ENCODE measurements around the gene NLGN1. TPM values are rescaled to one million over a fixed set of nuclear protein-coding genes. Genes with fewer than 3 reads are reported as not detected.

Gene NLGN1
- total RNA-seq, 1 experiment from 2014 or later = 0.85 TPM

- H3K4me3 ChIP-seq (ENCODE audit: low read depth in 2 of 2, low read length in 2 of 2) = no peak overlapping the region
- H3K9me3 ChIP-seq (ENCODE audit: control insufficient read depth, insufficient read depth, low read depth, low read length) = no peaks in the 10 kb centered on the region
- no peaks in the 10 kb centered on the region for H3K27me3 ChIP-seq (ENCODE audit: control insufficient read depth, insufficient read depth, low read length)
- ATAC-seq (no peak), DNase-seq (ENCODE audit: low read depth, low spot score) (no peak)
- in situ Hi-C loops (cut with HindIII; ENCODE audit: low pct_unique_long_range_greater_than_20kb, low sequenced_read_pairs) = no loop called here
- no peak overlapping the region for H3K27ac ChIP-seq (ENCODE audit: low read length)
- ChIA-PET POLR2A (no interaction called here), CTCF (no interaction called here)
- TF ChIP-seq TCF7L2 (IDR thresholded peaks at IDR 0.05; ENCODE audit: low read depth, low read length) = no peak
- TF ChIP-seq POLR2AphosphoS5 (IDR thresholded peaks at IDR 0.05; ENCODE audit: low read depth, low read length) = no peak
- intact Hi-C loops (cut with micrococcal nuclease; ENCODE audit: unreplicated experiment) = no loop called here
- H3K36me3 ChIP-seq (ENCODE audit: control insufficient read depth, insufficient read depth, low read length) = no peaks in the 10 kb centered on the region
- no peaks in the 10 kb centered on the region for H3K4me1 ChIP-seq (ENCODE audit: control insufficient read depth, insufficient read depth, low read length)
- no TSS peak for BruUV-seq (replicated peaks)
Observed at GRCh38 chr3:173614522-173614921, 217.0 kb downstream of the NLGN1 start.

GRCh38 chr3:173615661-173616060 lies 218.1 kb downstream of the NLGN1 start:
- TF ChIP-seq CTCF (IDR thresholded peaks at IDR 0.05) (no peak), SIN3A (IDR thresholded peaks at IDR 0.05; ENCODE audit: borderline replicate concordance, insufficient read depth, low read depth, low read length) (no peak), REST (IDR thresholded peaks at IDR 0.05; ENCODE audit: insufficient read depth in 1 of 2, low read depth in 2 of 2, low read length in 1 of 2) (no peak), TCF7L2 (IDR thresholded peaks at IDR 0.05; ENCODE audit: low read depth, low read length) (no peak)
- DNase-seq (ENCODE audit: low read depth, low spot score) (no peak), ATAC-seq (no peak)
- no TSS peak for BruUV-seq (replicated peaks)
- Histone ChIP-seq H3K4me3 (ENCODE audit: low read depth in 2 of 2, low read length in 2 of 2) (no peak overlapping the region), H3K4me1 (ENCODE audit: control insufficient read depth, insufficient read depth, low read length) (no peaks in the 10 kb centered on the region), H3K27ac (ENCODE audit: low read length) (no peak overlapping the region), H3K27me3 (ENCODE audit: control insufficient read depth, insufficient read depth, low read length) (no peaks in the 10 kb centered on the region), H3K9me3 (ENCODE audit: control insufficient read depth, insufficient read depth, low read depth, low read length) (no peaks in the 10 kb centered on the region), H3K36me3 (ENCODE audit: control insufficient read depth, insufficient read depth, low read length) (no peaks in the 10 kb centered on the region)
- ChIA-PET POLR2A (no interaction called here), CTCF (no interaction called here)
- in situ Hi-C loops (cut with HindIII; ENCODE audit: low pct_unique_long_range_greater_than_20kb, low sequenced_read_pairs) = no loop called here
- intact Hi-C loops (cut with micrococcal nuclease; ENCODE audit: unreplicated experiment) = no loop called here

GRCh38 chr3:173617490-173617889 lies 219.9 kb downstream of the NLGN1 start:
- Histone ChIP-seq H3K27ac (ENCODE audit: low read length) (no peak overlapping the region), H3K36me3 (ENCODE audit: control insufficient read depth, insufficient read depth, low read length) (no peaks in the 10 kb centered on the region), H3K9me3 (ENCODE audit: control insufficient read depth, insufficient read depth, low read depth, low read length) (no peaks in the 10 kb centered on the region), H3K27me3 (ENCODE audit: control insufficient read depth, insufficient read depth, low read length) (no peaks in the 10 kb centered on the region), H3K4me3 (ENCODE audit: low read depth in 2 of 2, low read length in 2 of 2) (no peak overlapping the region), H3K4me1 (ENCODE audit: control insufficient read depth, insufficient read depth, low read length) (no peaks in the 10 kb centered on the region)
- ChIA-PET CTCF (no interaction called here), POLR2A (no interaction called here)
- ATAC-seq (no peak), DNase-seq (ENCODE audit: low read depth, low spot score) (no peak)
- intact Hi-C loops (cut with micrococcal nuclease; ENCODE audit: unreplicated experiment) (no loop called here), in situ Hi-C loops (cut with HindIII; ENCODE audit: low pct_unique_long_range_greater_than_20kb, low sequenced_read_pairs) (no loop called here)
- TF ChIP-seq TCF7L2 (IDR thresholded peaks at IDR 0.05; ENCODE audit: low read depth, low read length) (no peak), CTCF (IDR thresholded peaks at IDR 0.05) (no peak), POLR2AphosphoS5 (IDR thresholded peaks at IDR 0.05; ENCODE audit: low read depth, low read length) (no peak), SIN3A (IDR thresholded peaks at IDR 0.05; ENCODE audit: borderline replicate concordance, insufficient read depth, low read depth, low read length) (no peak), REST (IDR thresholded peaks at IDR 0.05; ENCODE audit: insufficient read depth in 1 of 2, low read depth in 2 of 2, low read length in 1 of 2) (no peak)
- no TSS peak for BruUV-seq (replicated peaks)

Measured in Panc1 (cell line).